Mononuclear cell (primary cell): ENCODE data around the gene PIM1. TPM values are rescaled to one million over a fixed set of nuclear protein-coding genes. Genes with fewer than 3 reads are reported as not detected.

Experiments
- H3K27me3 ChIP-seq: 2 replicates; pipeline ENCODE4 v1.6.0; 2011; ENCODE audit warnings: low read length, control low read depth; ENCODE audit not compliant: insufficient read depth
- H3K4me1 ChIP-seq: 2 replicates; pipeline ENCODE4 v1.5.1; 2011; ENCODE audit warnings: mild to moderate bottlenecking, low read length, control low read depth; ENCODE audit not compliant: insufficient read depth
- H3K4me3 ChIP-seq: 2 replicates; pipeline ENCODE4 v1.5.1; 2011; ENCODE audit warnings: mild to moderate bottlenecking, low read length, moderate library complexity
- H3K9me3 ChIP-seq: 2 replicates; pipeline ENCODE4 v1.5.1; 2011; ENCODE audit warnings: low read depth, mild to moderate bottlenecking, control low read depth, low read length
- total RNA-seq: library from RNA; depleted of rRNA; stranded (reverse); fragments of >200 nt; gene quantifications from one replicate; pipeline ENCODE4 v1.2.3, GENCODE V29; 2012

PIM1 gene
- total RNA-seq, 1 donor = 107 TPM

GRCh38 chr6:37134036-37134395 lies 35.9 kb upstream of the PIM1 start:
- Histone ChIP-seq H3K27me3 (no peaks in the 10 kb centered on the region), H3K9me3 (no peaks in the 10 kb centered on the region), H3K4me1 (peaks cover 24% of the 10 kb centered on the region), H3K4me3 (no peak overlapping the region)

- H3K27me3 ChIP-seq = no peaks in the 10 kb centered on the region
- H3K4me1 ChIP-seq = peaks cover 23% of the 10 kb centered on the region
- no peaks in the 10 kb centered on the region for H3K9me3 ChIP-seq
- no peak overlapping the region for H3K4me3 ChIP-seq
These were observed 35.4 kb upstream of the PIM1 start for GRCh38 chr6:37134396-37135191.

DNA sequence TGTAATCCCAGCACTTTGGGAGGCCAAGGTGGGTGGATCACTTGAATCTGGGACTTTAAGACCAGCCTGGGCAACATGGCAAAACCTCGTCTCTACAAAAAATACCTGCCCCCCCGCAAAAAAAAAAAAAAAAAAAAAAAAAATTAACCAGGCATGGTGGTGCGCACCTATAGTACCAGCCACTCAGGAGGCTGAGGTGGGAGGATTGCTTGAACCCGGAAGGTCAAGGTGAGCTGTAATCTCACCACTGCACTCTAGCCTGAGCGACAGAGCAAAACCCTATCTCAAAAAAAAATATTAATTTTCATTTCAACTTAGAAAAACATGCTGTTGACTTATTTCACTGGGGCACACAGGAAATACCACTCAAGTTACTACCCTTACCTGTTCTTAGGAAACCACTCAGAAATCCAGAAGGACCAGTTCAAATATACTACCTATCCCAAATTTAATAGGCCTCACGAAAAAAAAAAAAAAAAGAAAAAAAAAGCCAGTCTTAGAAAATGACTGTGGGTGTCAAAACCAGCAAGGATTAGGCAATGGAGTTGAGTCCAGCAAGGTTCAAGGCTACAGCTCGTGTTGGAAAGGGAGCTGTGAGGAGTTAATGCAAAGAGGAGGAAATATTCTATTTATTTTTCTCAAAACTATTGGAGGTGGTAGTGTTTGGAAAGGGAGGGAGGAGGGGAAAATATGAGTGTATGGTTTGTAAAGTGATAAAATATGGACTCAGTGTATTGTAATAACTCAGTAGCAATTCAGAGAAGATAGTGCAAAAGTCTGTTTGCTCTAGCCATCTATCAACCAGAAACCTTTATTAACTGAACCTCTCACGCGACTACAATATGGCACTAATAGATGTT lies 33.9 kb upstream of the PIM1 start:
- Histone ChIP-seq H3K9me3 (no peaks in the 10 kb centered on the region), H3K4me3 (no peak overlapping the region), H3K4me1 (peaks cover 8% of the 10 kb centered on the region), H3K27me3 (no peaks in the 10 kb centered on the region)

DNA sequence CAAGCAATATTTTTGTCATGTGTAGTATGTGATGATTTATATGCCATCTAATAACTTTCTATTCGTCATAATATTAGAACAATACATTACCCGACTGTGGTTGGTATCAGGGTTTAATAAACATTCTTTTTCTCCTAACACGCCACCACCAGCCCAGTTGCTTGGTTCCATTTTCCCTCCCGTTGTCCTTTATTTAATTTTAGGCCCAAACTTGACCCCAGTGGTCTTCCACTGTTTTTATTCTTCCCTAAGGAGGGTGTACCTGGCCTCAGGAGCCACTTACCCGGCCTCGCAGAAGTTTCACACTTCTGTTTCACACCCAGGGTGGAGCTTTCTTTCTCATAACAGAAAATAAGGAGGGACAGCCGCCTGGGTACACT lies 33.1 kb upstream of the PIM1 start:
- Histone ChIP-seq H3K9me3 (no peaks in the 10 kb centered on the region), H3K27me3 (no peaks in the 10 kb centered on the region), H3K4me1 (peaks cover under 1% of the 10 kb centered on the region), H3K4me3 (no peak overlapping the region)

DNA sequence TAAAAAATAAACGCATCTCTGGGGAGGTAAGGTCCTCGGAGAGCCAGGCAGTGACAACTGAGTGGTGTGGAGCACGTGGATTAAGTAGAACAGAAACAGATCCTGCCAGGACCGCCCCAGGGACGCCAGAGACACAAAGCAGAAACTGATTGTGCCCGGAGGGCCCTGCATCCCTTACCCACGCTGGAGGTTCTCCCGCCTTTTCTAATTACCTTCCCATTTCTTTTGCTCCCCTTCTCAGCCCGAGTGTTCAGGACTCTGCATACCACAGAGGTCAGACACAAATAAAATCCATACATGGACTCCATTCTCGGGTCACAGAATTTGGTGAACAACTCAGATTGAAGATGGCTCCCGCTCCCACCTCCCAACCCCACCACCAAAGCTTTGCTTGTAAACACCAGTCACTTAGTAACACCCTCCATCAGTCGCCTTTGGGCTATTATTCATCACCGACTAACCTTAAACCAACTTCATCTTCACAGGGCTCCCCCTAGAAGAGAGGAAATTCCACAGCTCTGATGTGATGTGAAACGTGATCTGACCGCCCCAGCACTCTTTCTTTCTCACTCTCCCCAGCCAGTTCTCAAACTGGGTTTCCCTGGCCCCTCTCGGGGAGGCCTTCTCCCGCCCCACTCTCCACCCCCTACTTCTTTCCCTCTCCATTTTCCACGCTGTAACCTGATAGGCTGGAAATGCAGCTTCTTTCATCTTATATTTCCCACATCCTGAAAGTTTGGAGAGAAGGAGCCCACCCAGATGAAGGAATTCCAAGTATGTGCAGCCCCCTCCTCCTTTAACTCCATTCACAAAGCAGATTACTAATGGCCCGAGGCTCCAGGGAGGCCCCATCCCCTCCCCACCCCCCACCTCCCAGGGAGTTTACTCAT lies 32.5 kb upstream of the PIM1 start:
- H3K9me3 ChIP-seq = no peaks in the 10 kb centered on the region
- no peaks in the 10 kb centered on the region for H3K4me1 ChIP-seq
- H3K4me3 ChIP-seq = no peak overlapping the region
- no peaks in the 10 kb centered on the region for H3K27me3 ChIP-seq

DNA sequence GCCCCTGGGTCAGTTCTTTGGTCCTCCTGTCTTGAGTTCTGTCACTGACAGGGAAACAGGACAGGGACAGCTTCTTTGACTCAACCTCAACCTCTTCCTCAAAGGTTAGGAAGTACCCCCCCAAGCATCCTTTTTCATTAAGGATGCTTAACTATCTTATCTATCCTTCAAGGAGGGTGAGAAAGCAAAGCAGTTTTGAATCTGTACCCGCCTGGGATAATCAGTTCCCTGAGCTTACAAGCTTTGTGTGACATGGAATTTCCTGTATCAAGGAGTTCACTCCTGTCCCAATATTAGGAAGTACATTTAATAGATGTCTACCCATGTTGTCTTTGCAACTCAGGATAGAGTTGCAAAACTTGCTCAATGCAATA lies 31.1 kb upstream of the PIM1 start:
- H3K9me3 ChIP-seq = no peaks in the 10 kb centered on the region
- no peaks in the 10 kb centered on the region for H3K27me3 ChIP-seq
- no peaks in the 10 kb centered on the region for H3K4me1 ChIP-seq
- H3K4me3 ChIP-seq = no peak overlapping the region

- no peaks in the 10 kb centered on the region for H3K9me3 ChIP-seq
- H3K4me3 ChIP-seq = no peak overlapping the region
- H3K4me1 ChIP-seq = no peaks in the 10 kb centered on the region
- H3K27me3 ChIP-seq = no peaks in the 10 kb centered on the region
These were observed 30.6 kb upstream of the PIM1 start for GRCh38 chr6:37139230-37139962.

DNA sequence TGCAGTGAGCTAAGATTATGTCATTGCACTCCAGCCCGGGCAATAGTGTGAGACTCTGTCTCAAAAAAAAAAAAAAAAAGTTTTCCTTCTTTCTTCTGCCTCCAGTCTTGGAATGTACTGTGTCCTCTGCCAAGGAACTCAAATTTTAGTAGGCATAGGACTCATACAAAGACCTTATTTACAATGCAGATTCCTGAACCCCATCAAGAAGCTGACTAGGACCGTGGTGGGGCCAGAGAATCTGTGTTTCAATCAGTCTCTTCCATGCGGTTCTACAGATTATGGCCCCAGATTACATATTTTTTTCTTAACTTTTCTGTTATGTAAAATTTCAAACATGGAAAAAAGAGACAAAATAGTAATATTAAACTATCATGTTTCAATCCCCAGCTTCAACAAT lies 29.8 kb upstream of the PIM1 start:
- Histone ChIP-seq H3K4me1 (no peaks in the 10 kb centered on the region), H3K27me3 (no peaks in the 10 kb centered on the region), H3K4me3 (no peak overlapping the region), H3K9me3 (no peaks in the 10 kb centered on the region)

- Histone ChIP-seq H3K9me3 (no peaks in the 10 kb centered on the region), H3K27me3 (no peaks in the 10 kb centered on the region), H3K4me3 (no peak overlapping the region), H3K4me1 (no peaks in the 10 kb centered on the region)
These were observed 28.5 kb upstream of the PIM1 start for GRCh38 chr6:37141281-37142049.

GRCh38 chr6:37142050-37142614 lies 27.8 kb upstream of the PIM1 start:
- Histone ChIP-seq H3K27me3 (no peaks in the 10 kb centered on the region), H3K4me1 (no peaks in the 10 kb centered on the region), H3K9me3 (no peaks in the 10 kb centered on the region), H3K4me3 (no peak overlapping the region)

GRCh38 chr6:37143585-37143984 lies 26.4 kb upstream of the PIM1 start:
- Histone ChIP-seq H3K4me3 (no peak overlapping the region), H3K4me1 (no peaks in the 10 kb centered on the region), H3K9me3 (no peaks in the 10 kb centered on the region), H3K27me3 (no peaks in the 10 kb centered on the region)

GRCh38 chr6:37145443-37145842 lies 24.5 kb upstream of the PIM1 start:
- Histone ChIP-seq H3K27me3 (no peaks in the 10 kb centered on the region), H3K4me3 (no peak overlapping the region), H3K9me3 (no peaks in the 10 kb centered on the region), H3K4me1 (no peaks in the 10 kb centered on the region)

DNA sequence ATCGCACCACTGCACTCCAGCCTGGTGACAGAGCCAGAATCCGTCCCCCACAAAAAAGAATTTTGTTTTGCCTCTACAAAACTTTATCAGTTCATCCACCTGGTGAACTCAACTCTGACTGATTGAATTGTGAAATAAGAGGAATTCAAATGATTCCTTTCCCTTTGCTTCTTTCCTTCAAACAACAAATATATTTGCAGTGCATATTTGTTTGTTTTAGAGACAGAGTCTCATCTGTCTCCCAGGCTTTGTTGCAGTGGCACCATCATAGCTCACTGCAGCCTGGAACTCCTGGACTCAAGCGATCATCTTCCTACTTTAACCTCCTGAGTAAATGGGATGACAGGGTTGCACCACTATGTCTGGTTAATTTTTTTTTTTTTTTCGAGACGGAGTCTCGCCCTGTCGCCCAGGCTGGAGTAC lies 23.2 kb upstream of the PIM1 start:
- Histone ChIP-seq H3K4me3 (no peak overlapping the region), H3K27me3 (no peaks in the 10 kb centered on the region), H3K4me1 (no peaks in the 10 kb centered on the region), H3K9me3 (no peaks in the 10 kb centered on the region)

DNA sequence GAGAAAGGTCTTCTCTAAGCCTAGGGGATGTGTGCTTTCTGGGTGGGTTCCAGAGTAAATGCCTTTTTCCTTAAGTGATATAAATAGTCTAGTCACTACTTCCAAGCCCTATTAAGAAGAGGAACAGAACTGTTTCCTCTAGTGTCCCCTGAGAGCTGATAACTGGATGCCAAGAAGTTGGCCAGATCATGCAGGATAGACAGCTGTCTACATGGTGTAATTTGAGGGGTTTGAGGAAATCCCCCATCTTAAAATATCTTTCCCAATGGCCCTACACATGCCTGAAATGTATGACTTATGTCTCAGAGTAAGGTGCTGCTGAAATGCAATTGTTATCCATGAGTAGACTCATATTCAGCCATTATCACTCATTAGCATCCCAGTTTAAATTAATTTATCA lies 20.2 kb upstream of the PIM1 start:
- H3K4me3 ChIP-seq = no peak overlapping the region
- H3K4me1 ChIP-seq = no peaks in the 10 kb centered on the region
- no peaks in the 10 kb centered on the region for H3K27me3 ChIP-seq
- no peaks in the 10 kb centered on the region for H3K9me3 ChIP-seq
